PFSK-1 (cell line): Measurements from ENCODE around the gene UBE2D3.

Experiments used
- FOXP2 ChIP-seq: optimal IDR thresholded peaks from 2 replicates; pipeline ENCODE3; 2011; ENCODE audit warnings: borderline replicate concordance, control low read depth, inconsistent platforms; ENCODE audit not compliant: insufficient read depth; ENCODE audit errors: extremely low read length, extremely low read depth
- POLR2AphosphoS5 ChIP-seq: IDR thresholded peaks from 2 replicates; pipeline ENCODE4 v1.6.1; 2012; ENCODE audit warnings: low read depth, mild to moderate bottlenecking, control low read depth, low read length, moderate library complexity
- SIN3A ChIP-seq: IDR thresholded peaks from 2 replicates; pipeline ENCODE4 v1.6.1; 2012; ENCODE audit warnings: mild to moderate bottlenecking, low read length, moderate library complexity, borderline replicate concordance; ENCODE audit not compliant: insufficient read depth
- TAF1 ChIP-seq: IDR thresholded peaks from 2 replicates; pipeline ENCODE4 v1.6.1; 2012; ENCODE audit warnings: low read length, control low read depth, borderline replicate concordance; ENCODE audit not compliant: insufficient read depth
- TF ChIP-seq, protein P1 (sequence below), 2 experiments: IDR thresholded peaks; 2 replicates each; pipeline versions ENCODE4 v1.6.1 to v1.8.0; 2011 to 2012; ENCODE audit warnings: low read depth in 2 of 2, low read length in 2 of 2, control low read depth in 1 of 2, inconsistent platforms in 1 of 2, mild to moderate bottlenecking in 1 of 2, moderate library complexity in 1 of 2; ENCODE audit not compliant: insufficient read depth in 1 of 2

The UBE2D3 gene

DNA sequence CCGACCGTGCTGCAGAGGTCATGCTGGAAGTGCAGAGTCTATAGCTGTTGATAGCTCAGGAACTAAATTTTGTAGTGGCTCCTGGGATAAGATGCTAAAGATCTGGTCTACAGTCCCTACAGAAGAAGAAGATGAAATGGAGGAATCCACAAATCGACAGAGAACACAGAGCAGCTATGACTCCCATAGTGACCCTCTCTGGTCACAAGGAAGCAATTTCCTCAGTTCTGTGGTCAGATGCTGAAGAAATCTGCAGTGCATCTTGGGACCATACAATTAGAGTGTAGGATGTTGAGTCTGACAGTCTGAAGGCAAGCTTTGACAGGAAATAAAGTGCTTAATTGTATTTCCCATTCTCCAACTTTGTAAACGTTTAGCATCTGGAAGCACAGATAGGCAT lies 75.4 kb downstream of the UBE2D3 start:
- TF ChIP-seq POLR2AphosphoS5 = no peak
- no peak for TF ChIP-seq FOXP2
- no peak for TF ChIP-seq SIN3A
- TF ChIP-seq, protein P1, sequence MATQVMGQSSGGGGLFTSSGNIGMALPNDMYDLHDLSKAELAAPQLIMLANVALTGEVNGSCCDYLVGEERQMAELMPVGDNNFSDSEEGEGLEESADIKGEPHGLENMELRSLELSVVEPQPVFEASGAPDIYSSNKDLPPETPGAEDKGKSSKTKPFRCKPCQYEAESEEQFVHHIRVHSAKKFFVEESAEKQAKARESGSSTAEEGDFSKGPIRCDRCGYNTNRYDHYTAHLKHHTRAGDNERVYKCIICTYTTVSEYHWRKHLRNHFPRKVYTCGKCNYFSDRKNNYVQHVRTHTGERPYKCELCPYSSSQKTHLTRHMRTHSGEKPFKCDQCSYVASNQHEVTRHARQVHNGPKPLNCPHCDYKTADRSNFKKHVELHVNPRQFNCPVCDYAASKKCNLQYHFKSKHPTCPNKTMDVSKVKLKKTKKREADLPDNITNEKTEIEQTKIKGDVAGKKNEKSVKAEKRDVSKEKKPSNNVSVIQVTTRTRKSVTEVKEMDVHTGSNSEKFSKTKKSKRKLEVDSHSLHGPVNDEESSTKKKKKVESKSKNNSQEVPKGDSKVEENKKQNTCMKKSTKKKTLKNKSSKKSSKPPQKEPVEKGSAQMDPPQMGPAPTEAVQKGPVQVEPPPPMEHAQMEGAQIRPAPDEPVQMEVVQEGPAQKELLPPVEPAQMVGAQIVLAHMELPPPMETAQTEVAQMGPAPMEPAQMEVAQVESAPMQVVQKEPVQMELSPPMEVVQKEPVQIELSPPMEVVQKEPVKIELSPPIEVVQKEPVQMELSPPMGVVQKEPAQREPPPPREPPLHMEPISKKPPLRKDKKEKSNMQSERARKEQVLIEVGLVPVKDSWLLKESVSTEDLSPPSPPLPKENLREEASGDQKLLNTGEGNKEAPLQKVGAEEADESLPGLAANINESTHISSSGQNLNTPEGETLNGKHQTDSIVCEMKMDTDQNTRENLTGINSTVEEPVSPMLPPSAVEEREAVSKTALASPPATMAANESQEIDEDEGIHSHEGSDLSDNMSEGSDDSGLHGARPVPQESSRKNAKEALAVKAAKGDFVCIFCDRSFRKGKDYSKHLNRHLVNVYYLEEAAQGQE (IDR thresholded peaks at IDR 0.05; ENCODE audit: insufficient read depth in 1 of 2, low read depth in 2 of 2, low read length in 2 of 2) = no peak
- no peak for TF ChIP-seq TAF1
